Bronchial epithelial cell (primary cell): Measurements from ENCODE around the gene DEPDC5. TPM values are rescaled to one million over a fixed set of nuclear protein-coding genes. Genes with fewer than 3 reads are reported as not detected.
A peak's percentile ranks its signal among the peaks of the same experiment; 100 is the strongest.

Experiments used
- DNase-seq: peaks from one replicate; pipeline ENCODE4 v3.0.0-alpha.2; 2010; ENCODE audit warnings: low read depth
- FAIRE-seq: peaks from 2 replicates; lab custom pipeline; 2011; peaks lifted over from hg19 to GRCh38; lab: Jason Lieb, UNC
- H3K27me3 ChIP-seq: 2 replicates; pipeline ENCODE4 v1.5.1; 2011; ENCODE audit warnings: low read length; ENCODE audit not compliant: control insufficient read depth, insufficient read depth
- H3K36me3 ChIP-seq: 2 replicates; pipeline ENCODE4 v1.5.1; 2011; ENCODE audit warnings: low read length; ENCODE audit not compliant: control insufficient read depth, insufficient read depth
- H3K4me3 ChIP-seq: 2 replicates; pipeline ENCODE4 v1.5.1; 2011; ENCODE audit warnings: mild to moderate bottlenecking, low read depth, low read length, control low read depth
- total RNA-seq: library from RNA; depleted of rRNA; stranded (reverse); fragments of >200 nt; gene quantifications from 2 replicates; pipeline ENCODE4 v1.2.1, GENCODE V29; 2014
- TF ChIP-seq, protein P1 (sequence below): IDR thresholded peaks from 2 replicates; pipeline ENCODE4 v1.5.1; 2011; ENCODE audit warnings: mild to moderate bottlenecking, moderate library complexity, low read length, control low read depth, inconsistent platforms; ENCODE audit not compliant: insufficient read depth, severe bottlenecking

The DEPDC5 gene
- total RNA-seq, 1 donor from 2014 or later, result 6.8 TPM

DNA sequence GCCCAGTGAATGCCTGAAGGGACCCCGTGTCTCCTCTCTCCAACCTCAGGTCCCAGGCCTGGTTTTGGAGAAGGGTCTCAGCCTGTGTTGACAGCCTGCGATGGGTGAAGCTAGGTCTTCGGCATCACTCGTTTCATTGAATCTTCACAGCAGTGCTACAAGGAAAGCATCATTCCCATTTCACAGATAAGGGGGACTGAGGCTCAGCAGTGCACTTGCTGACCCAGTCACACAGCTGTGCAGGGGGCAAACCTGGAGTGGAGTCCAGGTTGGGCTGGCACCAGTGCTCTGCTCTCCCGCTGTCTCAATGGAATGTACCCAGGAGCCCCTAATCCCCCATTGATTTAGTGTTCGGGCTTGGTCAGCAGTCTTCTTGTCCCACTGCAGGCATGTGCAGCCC, 179.6 kb downstream of the DEPDC5 start:
- Histone ChIP-seq H3K36me3 (no peaks in the 10 kb centered on the region), H3K4me3 (no peak overlapping the region), H3K27me3 (peaks cover 3% of the 10 kb centered on the region)
- TF ChIP-seq, protein P1, sequence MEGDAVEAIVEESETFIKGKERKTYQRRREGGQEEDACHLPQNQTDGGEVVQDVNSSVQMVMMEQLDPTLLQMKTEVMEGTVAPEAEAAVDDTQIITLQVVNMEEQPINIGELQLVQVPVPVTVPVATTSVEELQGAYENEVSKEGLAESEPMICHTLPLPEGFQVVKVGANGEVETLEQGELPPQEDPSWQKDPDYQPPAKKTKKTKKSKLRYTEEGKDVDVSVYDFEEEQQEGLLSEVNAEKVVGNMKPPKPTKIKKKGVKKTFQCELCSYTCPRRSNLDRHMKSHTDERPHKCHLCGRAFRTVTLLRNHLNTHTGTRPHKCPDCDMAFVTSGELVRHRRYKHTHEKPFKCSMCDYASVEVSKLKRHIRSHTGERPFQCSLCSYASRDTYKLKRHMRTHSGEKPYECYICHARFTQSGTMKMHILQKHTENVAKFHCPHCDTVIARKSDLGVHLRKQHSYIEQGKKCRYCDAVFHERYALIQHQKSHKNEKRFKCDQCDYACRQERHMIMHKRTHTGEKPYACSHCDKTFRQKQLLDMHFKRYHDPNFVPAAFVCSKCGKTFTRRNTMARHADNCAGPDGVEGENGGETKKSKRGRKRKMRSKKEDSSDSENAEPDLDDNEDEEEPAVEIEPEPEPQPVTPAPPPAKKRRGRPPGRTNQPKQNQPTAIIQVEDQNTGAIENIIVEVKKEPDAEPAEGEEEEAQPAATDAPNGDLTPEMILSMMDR, result no peak
- FAIRE-seq, result peak; percentile 7
- DNase-seq, result no peak

DNA sequence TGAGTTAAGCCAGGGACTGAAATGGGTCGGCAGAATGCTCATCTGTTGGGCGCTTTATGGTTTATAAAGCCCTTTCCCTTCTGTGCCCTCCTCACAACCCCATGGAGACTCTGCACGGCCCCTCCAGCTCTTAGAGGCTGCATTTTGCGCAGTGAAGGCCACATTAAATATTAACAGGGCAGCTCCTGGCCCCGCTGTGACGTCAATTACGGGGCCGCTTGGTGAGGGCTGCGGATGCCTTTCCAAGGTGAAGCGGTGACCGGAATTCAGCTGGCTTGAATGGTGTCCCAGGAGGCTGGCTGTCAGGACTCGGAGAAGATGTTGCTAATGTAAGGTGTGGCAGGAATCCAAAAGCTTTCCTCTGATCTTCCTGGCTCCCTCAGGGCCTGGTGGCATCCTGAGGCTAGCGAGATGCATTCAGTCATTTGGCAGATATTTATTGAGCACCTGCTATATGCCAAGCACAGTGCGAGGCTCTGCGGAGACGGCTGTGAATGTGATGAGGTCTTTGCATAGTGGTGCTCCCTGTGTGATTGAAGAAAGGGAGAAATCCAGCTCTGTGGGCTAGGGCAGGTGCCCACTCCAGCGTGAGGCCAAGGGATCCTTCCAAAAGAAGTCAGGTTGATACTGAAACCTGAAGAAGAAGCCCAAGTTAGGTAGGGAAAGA, 180.1 kb downstream of the DEPDC5 start:
- FAIRE-seq, result no peak
- TF ChIP-seq, protein P1, result no peak
- no peak for DNase-seq
- no peak overlapping the region for H3K4me3 ChIP-seq
- peaks cover 3% of the 10 kb centered on the region for H3K27me3 ChIP-seq
- no peaks in the 10 kb centered on the region for H3K36me3 ChIP-seq

- no peak for DNase-seq
- TF ChIP-seq, protein P1, result no peak
- Histone ChIP-seq H3K4me3 (no peak overlapping the region), H3K27me3 (peaks cover 3% of the 10 kb centered on the region), H3K36me3 (no peaks in the 10 kb centered on the region)
- no peak for FAIRE-seq
Observed at GRCh38 chr22:31935961-31936635, 182.3 kb downstream of the DEPDC5 start.

DNA sequence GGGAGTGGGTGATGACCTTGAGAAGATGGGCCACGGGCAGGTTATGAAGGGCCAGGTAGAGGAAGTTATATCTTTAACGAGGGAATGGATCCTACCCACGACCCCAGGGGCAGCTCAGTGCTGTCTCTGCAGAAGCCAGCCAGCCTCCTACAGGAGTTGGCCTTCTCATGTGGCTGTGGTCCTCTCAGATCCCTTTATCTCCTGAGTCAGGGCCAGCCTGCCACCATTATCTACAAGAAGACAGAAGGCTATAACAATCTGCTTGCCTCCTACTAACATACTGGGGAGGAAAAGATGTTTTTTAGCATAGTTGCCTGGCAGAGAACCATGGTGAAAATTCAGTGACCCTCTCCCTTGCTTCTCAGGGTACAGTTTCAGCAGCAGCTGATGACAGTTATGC, 183.5 kb downstream of the DEPDC5 start:
- Histone ChIP-seq H3K4me3 (no peak overlapping the region), H3K27me3 (peaks cover 3% of the 10 kb centered on the region), H3K36me3 (no peaks in the 10 kb centered on the region)
- no peak for DNase-seq
- FAIRE-seq, result no peak
- TF ChIP-seq, protein P1, result no peak

GRCh38 chr22:31938296-31938695, 184.5 kb downstream of the DEPDC5 start:
- Histone ChIP-seq H3K36me3 (no peaks in the 10 kb centered on the region), H3K4me3 (no peak overlapping the region), H3K27me3 (peaks cover 3% of the 10 kb centered on the region)
- DNase-seq, result no peak
- TF ChIP-seq, protein P1, result no peak
- FAIRE-seq, result no peak
